Astrocyte (in vitro differentiated cells and primary cell): ENCODE data around the gene OR2AT4. TPM values are rescaled to one million over a fixed set of nuclear protein-coding genes. Genes with fewer than 3 reads are reported as not detected.

Experiments
- DNase-seq: peaks from one replicate; pipeline ENCODE4 v3.0.0-alpha.2; 2010; ENCODE audit warnings: low read depth
- FAIRE-seq: peaks from 2 replicates; lab custom pipeline; 2011; peaks lifted over from hg19 to GRCh38; lab: Jason Lieb, UNC
- H2AFZ ChIP-seq: 2 replicates; pipeline ENCODE4 v1.6.0; 2012; ENCODE audit warnings: low read depth, low read length, inconsistent platforms
- H3K27ac ChIP-seq: 2 replicates; pipeline ENCODE4 v1.5.1; 2011; ENCODE audit warnings: low read depth, low read length, inconsistent platforms
- H3K27me3 ChIP-seq: 2 replicates; pipeline ENCODE4 v1.6.0; 2011; ENCODE audit warnings: low read length, inconsistent platforms; ENCODE audit not compliant: insufficient read depth
- H3K36me3 ChIP-seq: 2 replicates; pipeline ENCODE4 v1.5.1; 2011; ENCODE audit warnings: low read length, inconsistent platforms; ENCODE audit not compliant: insufficient read depth
- H3K4me1 ChIP-seq: 2 replicates; pipeline ENCODE4 v1.5.1; 2011; ENCODE audit warnings: low read length, inconsistent platforms; ENCODE audit not compliant: insufficient read depth
- H3K4me2 ChIP-seq: 2 replicates; pipeline ENCODE4 v1.6.0; 2012; ENCODE audit warnings: low read length, inconsistent platforms
- H3K4me3 ChIP-seq: 2 replicates; pipeline ENCODE4 v1.5.1; 2011; ENCODE audit warnings: low read depth, mild to moderate bottlenecking, low read length, inconsistent platforms; ENCODE audit not compliant: insufficient read depth
- H3K79me2 ChIP-seq: 2 replicates; pipeline ENCODE4 v1.6.0; 2012; ENCODE audit warnings: mild to moderate bottlenecking, low read length, inconsistent platforms; ENCODE audit not compliant: insufficient read depth
- H3K9ac ChIP-seq: 2 replicates; pipeline ENCODE4 v1.6.0; 2012; ENCODE audit warnings: mild to moderate bottlenecking, low read length, inconsistent platforms
- H3K9me3 ChIP-seq: 2 replicates; pipeline ENCODE4 v1.5.1; 2012; ENCODE audit warnings: low read depth, mild to moderate bottlenecking, low read length, inconsistent platforms; ENCODE audit not compliant: insufficient read depth
- H4K20me1 ChIP-seq: 2 replicates; pipeline ENCODE4 v1.6.0; 2012; ENCODE audit warnings: low read length, inconsistent platforms; ENCODE audit not compliant: insufficient read depth
- H3K27ac Mint-ChIP-seq: one replicate; pipeline ENCODE4 v1.8.0; 2021; ENCODE audit warnings: mild to moderate bottlenecking, mixed read lengths; ENCODE audit not compliant: unreplicated experiment
- H3K27me3 Mint-ChIP-seq: one replicate; pipeline ENCODE4 v1.8.0; 2021; ENCODE audit warnings: low read depth, mixed read lengths; ENCODE audit not compliant: unreplicated experiment
- H3K36me3 Mint-ChIP-seq: one replicate; pipeline ENCODE4 v1.8.0; 2021; ENCODE audit warnings: low read depth, mixed read lengths; ENCODE audit not compliant: unreplicated experiment
- H3K4me1 Mint-ChIP-seq: one replicate; pipeline ENCODE4 v1.8.0; 2021; ENCODE audit warnings: low read depth, mixed read lengths; ENCODE audit not compliant: unreplicated experiment
- H3K4me3 Mint-ChIP-seq: one replicate; pipeline ENCODE4 v1.8.0; 2021; ENCODE audit warnings: mild to moderate bottlenecking, moderate library complexity, mixed read lengths; ENCODE audit not compliant: unreplicated experiment
- H3K9me3 Mint-ChIP-seq: one replicate; pipeline ENCODE4 v1.8.0; 2021; ENCODE audit warnings: mild to moderate bottlenecking, mixed read lengths; ENCODE audit not compliant: unreplicated experiment
- EZH2 ChIP-seq: IDR thresholded peaks from 2 replicates; pipeline ENCODE4 v1.6.1; 2012; ENCODE audit warnings: mild to moderate bottlenecking, low read length, inconsistent platforms; ENCODE audit not compliant: insufficient read depth
- total RNA-seq: library from RNA; stranded (reverse); gene quantifications from 2 replicates; pipeline ENCODE4 v1.2.1, GENCODE V29; 2021
- TF ChIP-seq, protein P1 (sequence below): IDR thresholded peaks from 2 replicates; pipeline ENCODE4 v1.5.1; 2011; ENCODE audit warnings: low read depth, mild to moderate bottlenecking, inconsistent platforms, low read length, moderate library complexity; ENCODE audit not compliant: insufficient read depth

OR2AT4 gene
- total RNA-seq, 1 donor from 2014 or later = not detected

DNA sequence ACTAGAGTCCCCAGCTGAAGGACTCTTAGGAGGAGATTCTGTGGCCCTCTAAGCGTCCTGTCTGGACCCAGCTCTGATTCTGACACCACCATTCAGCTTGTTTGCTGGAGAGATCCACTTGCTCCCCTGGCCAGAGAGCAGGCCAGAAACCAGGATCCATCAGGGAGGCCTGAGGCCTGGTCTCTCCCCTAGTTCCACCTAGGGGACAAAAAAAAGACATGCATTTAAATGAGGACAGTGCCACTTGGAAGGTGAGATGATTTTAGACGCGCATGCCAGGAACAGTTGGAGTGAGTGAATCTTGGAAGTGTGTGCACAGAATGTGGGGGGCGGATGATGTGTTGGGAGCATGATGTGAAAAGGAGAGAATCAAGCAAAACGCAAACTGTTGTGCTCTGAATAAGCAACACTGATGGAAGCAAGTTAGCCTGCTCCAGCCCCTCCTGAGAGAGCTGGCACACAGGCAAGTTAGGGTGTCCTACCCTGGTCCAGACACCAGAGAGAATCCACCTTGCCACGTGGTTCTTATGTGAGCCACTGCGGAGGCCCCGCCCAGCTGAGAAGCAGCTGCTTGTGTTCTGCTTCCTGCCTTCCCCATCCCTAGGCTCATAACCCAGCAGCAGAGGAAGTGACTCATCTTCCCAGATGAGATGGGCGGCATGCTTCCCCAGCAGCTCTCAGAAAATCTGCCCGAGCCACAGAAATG lies 46.2 kb upstream of the OR2AT4 start:
- no peak overlapping the region for H3K9ac ChIP-seq
- Mint-ChIP-seq H3K36me3 (peaks cover 4% of the 10 kb centered on the region), H3K4me3 (no peak overlapping the region), H3K9me3 (peaks cover 2% of the 10 kb centered on the region), H3K4me1 (peaks cover 8% of the 10 kb centered on the region), H3K27ac (peak overlapping the region; percentile 44), H3K27me3 (peaks cover 32% of the 10 kb centered on the region)
- no peaks in the 10 kb centered on the region for H3K36me3 ChIP-seq
- H3K4me3 ChIP-seq = no peak overlapping the region
- peak overlapping the region; percentile 65 for H2AFZ ChIP-seq
- H3K9me3 ChIP-seq = no peaks in the 10 kb centered on the region
- no peak overlapping the region for H3K27ac ChIP-seq
- no peaks in the 10 kb centered on the region for H4K20me1 ChIP-seq
- peaks cover 7% of the 10 kb centered on the region for H3K27me3 ChIP-seq
- TF ChIP-seq EZH2 = no peak
- TF ChIP-seq, protein P1, sequence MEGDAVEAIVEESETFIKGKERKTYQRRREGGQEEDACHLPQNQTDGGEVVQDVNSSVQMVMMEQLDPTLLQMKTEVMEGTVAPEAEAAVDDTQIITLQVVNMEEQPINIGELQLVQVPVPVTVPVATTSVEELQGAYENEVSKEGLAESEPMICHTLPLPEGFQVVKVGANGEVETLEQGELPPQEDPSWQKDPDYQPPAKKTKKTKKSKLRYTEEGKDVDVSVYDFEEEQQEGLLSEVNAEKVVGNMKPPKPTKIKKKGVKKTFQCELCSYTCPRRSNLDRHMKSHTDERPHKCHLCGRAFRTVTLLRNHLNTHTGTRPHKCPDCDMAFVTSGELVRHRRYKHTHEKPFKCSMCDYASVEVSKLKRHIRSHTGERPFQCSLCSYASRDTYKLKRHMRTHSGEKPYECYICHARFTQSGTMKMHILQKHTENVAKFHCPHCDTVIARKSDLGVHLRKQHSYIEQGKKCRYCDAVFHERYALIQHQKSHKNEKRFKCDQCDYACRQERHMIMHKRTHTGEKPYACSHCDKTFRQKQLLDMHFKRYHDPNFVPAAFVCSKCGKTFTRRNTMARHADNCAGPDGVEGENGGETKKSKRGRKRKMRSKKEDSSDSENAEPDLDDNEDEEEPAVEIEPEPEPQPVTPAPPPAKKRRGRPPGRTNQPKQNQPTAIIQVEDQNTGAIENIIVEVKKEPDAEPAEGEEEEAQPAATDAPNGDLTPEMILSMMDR = no peak
- peaks cover 8% of the 10 kb centered on the region for H3K4me1 ChIP-seq
- DNase-seq (peak; percentile 90), FAIRE-seq (peak; percentile 56)
- H3K79me2 ChIP-seq = no peaks in the 10 kb centered on the region
- H3K4me2 ChIP-seq = peak overlapping the region; percentile 55

GRCh38 chr11:75141166-75141565 lies 44.5 kb upstream of the OR2AT4 start:
- H3K9ac ChIP-seq = no peak overlapping the region
- FAIRE-seq (no peak), DNase-seq (no peak)
- H3K9me3 ChIP-seq = no peaks in the 10 kb centered on the region
- peaks cover 8% of the 10 kb centered on the region for H3K4me1 Mint-ChIP-seq
- H3K27ac Mint-ChIP-seq = no peak overlapping the region
- H3K79me2 ChIP-seq = no peaks in the 10 kb centered on the region
- H3K36me3 Mint-ChIP-seq = no peaks in the 10 kb centered on the region
- no peaks in the 10 kb centered on the region for H3K36me3 ChIP-seq
- peaks cover 8% of the 10 kb centered on the region for H3K4me1 ChIP-seq
- H3K4me3 ChIP-seq = no peak overlapping the region
- TF ChIP-seq EZH2 = no peak
- TF ChIP-seq, protein P1 = no peak
- H4K20me1 ChIP-seq = no peaks in the 10 kb centered on the region
- no peak overlapping the region for H3K4me3 Mint-ChIP-seq
- H3K27me3 ChIP-seq = peaks cover 14% of the 10 kb centered on the region
- no peak overlapping the region for H3K4me2 ChIP-seq
- no peak overlapping the region for H3K27ac ChIP-seq
- peaks cover 2% of the 10 kb centered on the region for H3K9me3 Mint-ChIP-seq
- H2AFZ ChIP-seq = no peak overlapping the region
- peaks cover 24% of the 10 kb centered on the region for H3K27me3 Mint-ChIP-seq
